PFSK-1 (cell line): Measurements from ENCODE around the gene UNC5B.

Experiments used
- FOXP2 ChIP-seq: optimal IDR thresholded peaks from 2 replicates; pipeline ENCODE3; 2011; ENCODE audit warnings: borderline replicate concordance, control low read depth, inconsistent platforms; ENCODE audit not compliant: insufficient read depth; ENCODE audit errors: extremely low read length, extremely low read depth
- POLR2AphosphoS5 ChIP-seq: IDR thresholded peaks from 2 replicates; pipeline ENCODE4 v1.6.1; 2012; ENCODE audit warnings: low read depth, mild to moderate bottlenecking, control low read depth, low read length, moderate library complexity
- REST ChIP-seq, 2 experiments: IDR thresholded peaks; 2 replicates each; pipeline versions ENCODE4 v1.6.1 to v1.8.0; 2011 to 2012; ENCODE audit warnings: low read depth in 2 of 2, low read length in 2 of 2, control low read depth in 1 of 2, inconsistent platforms in 1 of 2, mild to moderate bottlenecking in 1 of 2, moderate library complexity in 1 of 2; ENCODE audit not compliant: insufficient read depth in 1 of 2
- SIN3A ChIP-seq: IDR thresholded peaks from 2 replicates; pipeline ENCODE4 v1.6.1; 2012; ENCODE audit warnings: mild to moderate bottlenecking, low read length, moderate library complexity, borderline replicate concordance; ENCODE audit not compliant: insufficient read depth
- TAF1 ChIP-seq: IDR thresholded peaks from 2 replicates; pipeline ENCODE4 v1.6.1; 2012; ENCODE audit warnings: low read length, control low read depth, borderline replicate concordance; ENCODE audit not compliant: insufficient read depth

UNC5B gene

GRCh38 chr10:71321386-71321785 lies 109.0 kb downstream of the UNC5B start:
- TF ChIP-seq SIN3A (no peak), REST (IDR thresholded peaks at IDR 0.05; ENCODE audit: insufficient read depth in 1 of 2, low read depth in 2 of 2, low read length in 2 of 2) (no peak), POLR2AphosphoS5 (no peak), TAF1 (no peak), FOXP2 (no peak)

DNA sequence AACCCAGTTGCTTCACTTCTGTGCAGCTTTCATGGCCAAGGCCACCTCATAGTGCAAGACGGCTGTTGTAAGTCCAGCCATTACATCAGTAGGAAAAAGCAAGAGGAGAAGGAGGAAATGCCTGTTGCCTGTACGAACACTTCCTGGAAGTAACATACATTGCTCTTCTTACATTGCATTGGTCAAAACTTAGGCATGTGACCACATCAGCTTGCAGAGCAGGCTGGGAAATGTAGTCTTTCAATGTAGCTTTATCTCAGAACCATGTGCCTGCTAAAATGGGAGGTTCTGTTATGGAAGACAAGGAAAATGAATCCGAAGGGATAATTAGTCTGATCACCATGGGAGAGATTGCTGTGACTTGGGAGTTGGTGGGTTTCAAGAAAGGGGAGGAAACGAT lies 111.0 kb downstream of the UNC5B start:
- no peak for TF ChIP-seq FOXP2
- TF ChIP-seq POLR2AphosphoS5 = no peak
- no peak for TF ChIP-seq TAF1
- no peak for TF ChIP-seq SIN3A
- TF ChIP-seq REST (IDR thresholded peaks at IDR 0.05; ENCODE audit: insufficient read depth in 1 of 2, low read depth in 2 of 2, low read length in 2 of 2) = no peak

DNA sequence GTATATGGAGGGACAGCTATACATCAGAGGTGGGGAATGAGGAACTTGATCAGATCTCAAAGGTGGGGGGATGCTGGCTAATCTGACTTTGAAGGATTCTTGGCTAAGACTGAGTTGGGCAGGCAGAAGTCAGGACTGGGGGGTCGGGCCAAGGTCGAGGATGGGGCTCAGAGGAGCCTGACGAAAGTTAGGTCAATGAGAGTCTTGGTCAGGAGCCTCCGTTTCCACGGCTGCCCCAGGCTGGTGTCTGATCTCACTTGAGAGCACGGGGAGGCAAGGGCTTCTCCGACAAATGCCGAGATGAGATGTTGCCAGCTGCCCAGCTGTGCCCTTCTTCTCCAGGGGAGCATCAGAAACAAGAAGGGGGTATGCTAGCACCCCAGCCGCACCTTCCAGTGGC lies 112.4 kb downstream of the UNC5B start:
- no peak for TF ChIP-seq POLR2AphosphoS5
- TF ChIP-seq SIN3A = no peak
- no peak for TF ChIP-seq FOXP2
- TF ChIP-seq TAF1 = no peak
- TF ChIP-seq REST (IDR thresholded peaks at IDR 0.05; ENCODE audit: insufficient read depth in 1 of 2, low read depth in 2 of 2, low read length in 2 of 2) = no peak

GRCh38 chr10:71325267-71325666 lies 112.9 kb downstream of the UNC5B start:
- TF ChIP-seq TAF1 = no peak
- TF ChIP-seq SIN3A = no peak
- TF ChIP-seq POLR2AphosphoS5 = no peak
- no peak for TF ChIP-seq FOXP2
- no peak for TF ChIP-seq REST (IDR thresholded peaks at IDR 0.05; ENCODE audit: insufficient read depth in 1 of 2, low read depth in 2 of 2, low read length in 2 of 2)

GRCh38 chr10:71326464-71326881 lies 114.1 kb downstream of the UNC5B start:
- no peak for TF ChIP-seq FOXP2
- TF ChIP-seq TAF1 = no peak
- no peak for TF ChIP-seq SIN3A
- TF ChIP-seq REST (IDR thresholded peaks at IDR 0.05; ENCODE audit: insufficient read depth in 1 of 2, low read depth in 2 of 2, low read length in 2 of 2) = no peak
- no peak for TF ChIP-seq POLR2AphosphoS5
